Panc1 (cell line): ENCODE results near the gene SECISBP2. TPM values are rescaled to one million over a fixed set of nuclear protein-coding genes. Genes with fewer than 3 reads are reported as not detected.
A peak's percentile ranks its signal among the peaks of the same experiment; 100 is the strongest.

ENCODE experiments used
- ATAC-seq: fragments of 200-7000 bp; cut with Tn5 transposase; 2 replicates; pipeline ENCODE4 v1.9.1; 2020; ENCODE audit warnings: mild to moderate bottlenecking, moderate library complexity
- BruUV-seq: library from RNA; stranded (reverse); fragments of 400-500 nt; replicated peaks from 2 replicates; lab custom pipeline; 2021; lab: Mats Ljungman, UMichigan
- CTCF ChIA-PET: fragments of 300-600 bp; sonication (Branson Sonifier 250); formaldehyde crosslinking; loops from one replicate; lab custom pipeline; 2022; ENCODE audit warnings: antibody characterized with exemption; lab: Charles Lee
- POLR2A ChIA-PET: fragments of 300-600 bp; sonication (Branson Sonifier 250); formaldehyde crosslinking; loops from one replicate; lab custom pipeline; 2022; ENCODE audit warnings: antibody characterized with exemption; lab: Charles Lee
- DNase-seq: peaks from one replicate; pipeline ENCODE4 v3.0.0-alpha.2; 2010; ENCODE audit warnings: low read depth, low spot score
- H3K27ac ChIP-seq: 2 replicates; pipeline ENCODE4 v1.5.1; 2011; ENCODE audit warnings: mild to moderate bottlenecking, low read length, inconsistent platforms
- H3K27me3 ChIP-seq: fragments of 200-500 bp; sonication (Bioruptor generic); 2 replicates; pipeline ENCODE4 v1.6.0; 2014; ENCODE audit warnings: low read length, inconsistent platforms; ENCODE audit not compliant: control insufficient read depth, insufficient read depth
- H3K36me3 ChIP-seq: fragments of 200-500 bp; sonication (Bioruptor generic); 2 replicates; pipeline ENCODE4 v1.5.1; 2014; ENCODE audit warnings: inconsistent platforms, mild to moderate bottlenecking, low read length, moderate library complexity; ENCODE audit not compliant: control insufficient read depth, insufficient read depth
- H3K4me1 ChIP-seq: 2 replicates; pipeline ENCODE4 v1.5.1; 2011; ENCODE audit warnings: inconsistent platforms, mild to moderate bottlenecking, low read length, moderate library complexity; ENCODE audit not compliant: control insufficient read depth, insufficient read depth
- H3K4me3 ChIP-seq, 2 experiments: 2 replicates each; pipeline ENCODE4 v1.5.1; 2011 to 2012; ENCODE audit warnings: low read depth in 2 of 2, low read length in 2 of 2, mild to moderate bottlenecking in 2 of 2, inconsistent platforms in 1 of 2, moderate library complexity in 1 of 2
- H3K9me3 ChIP-seq: fragments of 200-500 bp; sonication (Bioruptor generic); 2 replicates; pipeline ENCODE4 v1.5.1; 2014; ENCODE audit warnings: low read depth, mild to moderate bottlenecking, inconsistent platforms, low read length, moderate library complexity; ENCODE audit not compliant: control insufficient read depth, insufficient read depth
- CTCF ChIP-seq: fragments of 450-650 bp; IDR thresholded peaks from 2 replicates; pipeline ENCODE4 v1.5.1; 2017; ENCODE audit warnings: mild to moderate bottlenecking
- POLR2AphosphoS5 ChIP-seq: IDR thresholded peaks from 2 replicates; pipeline ENCODE4 v1.6.1; 2012; ENCODE audit warnings: mild to moderate bottlenecking, low read depth, low read length, moderate library complexity
- REST ChIP-seq, 2 experiments: IDR thresholded peaks; 2 replicates each; pipeline ENCODE4 v1.6.1; 2011 to 2012; ENCODE audit warnings: low read depth in 2 of 2, control low read depth in 1 of 2, low read length in 1 of 2, mild to moderate bottlenecking in 1 of 2, moderate library complexity in 1 of 2; ENCODE audit not compliant: insufficient read depth in 1 of 2
- SIN3A ChIP-seq: IDR thresholded peaks from 2 replicates; pipeline ENCODE4 v1.6.1; 2012; ENCODE audit warnings: low read depth, mild to moderate bottlenecking, low read length, moderate library complexity, borderline replicate concordance; ENCODE audit not compliant: insufficient read depth
- TCF7L2 ChIP-seq: IDR thresholded peaks from 2 replicates; pipeline ENCODE4 v1.6.1; 2011; ENCODE audit warnings: mild to moderate bottlenecking, low read depth, low read length, inconsistent platforms
- in situ Hi-C: cut with HindIII; loops from 2 replicates; pipeline ENCODE4 v1.10.0; 2016; ENCODE audit warnings: low sequenced_read_pairs, low pct_unique_long_range_greater_than_20kb
- intact Hi-C: fragments of 100-400 bp; cut with micrococcal nuclease; formaldehyde crosslinking; loops from one replicate; pipeline ENCODE4 v1.10.0; 2022; ENCODE audit not compliant: unreplicated experiment
- total RNA-seq: library from RNA; stranded (reverse); gene quantifications from one replicate; pipeline ENCODE4 v1.2.1, GENCODE V29; 2021; ENCODE audit not compliant: unreplicated experiment

SECISBP2 gene
- total RNA-seq, 1 experiment from 2014 or later = 17.7 TPM

- H3K36me3 ChIP-seq = no peaks in the 10 kb centered on the region
- ATAC-seq = no peak
- H3K9me3 ChIP-seq = no peaks in the 10 kb centered on the region
Measured at GRCh38 chr9:89358985-89359384, 40.7 kb downstream of the SECISBP2 start.

GRCh38 chr9:89359751-89360261 is 41.5 kb downstream of the SECISBP2 start:
- ChIA-PET POLR2A (no interaction called here), CTCF (interaction anchor here (0.6 kb wide), 1 partner anchor 189 kb away, joined by 4 read pairs; no protein-coding TSS in a partner anchor)
- Histone ChIP-seq H3K9me3 (no peaks in the 10 kb centered on the region), H3K4me1 (no peaks in the 10 kb centered on the region), H3K36me3 (no peaks in the 10 kb centered on the region), H3K27ac (no peak overlapping the region), H3K27me3 (no peaks in the 10 kb centered on the region), H3K4me3 (no peak overlapping the region)
- DNase-seq = no peak
- intact Hi-C loops = no loop called here
- no TSS peak for BruUV-seq
- no peak for ATAC-seq
- in situ Hi-C loops = no loop called here
- TF ChIP-seq POLR2AphosphoS5 (no peak), REST (IDR thresholded peaks at IDR 0.05; ENCODE audit: insufficient read depth in 1 of 2, low read depth in 2 of 2, low read length in 1 of 2) (no peak), TCF7L2 (no peak), SIN3A (no peak), CTCF (no peak)

More at GRCh38 chr9:89358985-89359384, 40.7 kb downstream of the SECISBP2 start:
- H3K4me3 ChIP-seq = no peak overlapping the region
- no peak for TF ChIP-seq CTCF
- no peak for TF ChIP-seq TCF7L2
- TF ChIP-seq SIN3A = no peak
- TF ChIP-seq POLR2AphosphoS5 = no peak
- TF ChIP-seq REST (IDR thresholded peaks at IDR 0.05; ENCODE audit: insufficient read depth in 1 of 2, low read depth in 2 of 2, low read length in 1 of 2) = no peak
- BruUV-seq = TSS peak; percentile 48
- H3K27me3 ChIP-seq = no peaks in the 10 kb centered on the region
- CTCF ChIA-PET = interaction anchor here (0.6 kb wide), 1 partner anchor 190 kb away, joined by 4 read pairs; no protein-coding TSS in a partner anchor
- no peaks in the 10 kb centered on the region for H3K4me1 ChIP-seq
- DNase-seq = no peak
- H3K27ac ChIP-seq = no peak overlapping the region
- in situ Hi-C loops = no loop called here
- intact Hi-C loops = no loop called here
- POLR2A ChIA-PET = interaction anchor here (0.6 kb wide), 1 partner anchor 9 kb away, joined by 3 read pairs; no protein-coding TSS in a partner anchor
